DND-41 (cell line): ENCODE data around the gene BBS12.

ENCODE experiments used
- EZH2 ChIP-seq: IDR thresholded peaks from 3 replicates; pipeline ENCODE4 v1.6.1; 2012; ENCODE audit warnings: borderline replicate concordance, low read depth, mild to moderate bottlenecking, moderate library complexity, low read length, inconsistent platforms; ENCODE audit not compliant: severe bottlenecking
- TF ChIP-seq, protein P1 (sequence below): IDR thresholded peaks from 2 replicates; pipeline ENCODE4 v1.5.1; 2012; ENCODE audit warnings: borderline replicate concordance, low read length, moderate library complexity, mild to moderate bottlenecking; ENCODE audit not compliant: poor library complexity, severe bottlenecking; ENCODE audit errors: extremely low read depth

GRCh38 chr4:122762520-122762919 lies 30.0 kb downstream of the BBS12 start:
- TF ChIP-seq, protein P1, sequence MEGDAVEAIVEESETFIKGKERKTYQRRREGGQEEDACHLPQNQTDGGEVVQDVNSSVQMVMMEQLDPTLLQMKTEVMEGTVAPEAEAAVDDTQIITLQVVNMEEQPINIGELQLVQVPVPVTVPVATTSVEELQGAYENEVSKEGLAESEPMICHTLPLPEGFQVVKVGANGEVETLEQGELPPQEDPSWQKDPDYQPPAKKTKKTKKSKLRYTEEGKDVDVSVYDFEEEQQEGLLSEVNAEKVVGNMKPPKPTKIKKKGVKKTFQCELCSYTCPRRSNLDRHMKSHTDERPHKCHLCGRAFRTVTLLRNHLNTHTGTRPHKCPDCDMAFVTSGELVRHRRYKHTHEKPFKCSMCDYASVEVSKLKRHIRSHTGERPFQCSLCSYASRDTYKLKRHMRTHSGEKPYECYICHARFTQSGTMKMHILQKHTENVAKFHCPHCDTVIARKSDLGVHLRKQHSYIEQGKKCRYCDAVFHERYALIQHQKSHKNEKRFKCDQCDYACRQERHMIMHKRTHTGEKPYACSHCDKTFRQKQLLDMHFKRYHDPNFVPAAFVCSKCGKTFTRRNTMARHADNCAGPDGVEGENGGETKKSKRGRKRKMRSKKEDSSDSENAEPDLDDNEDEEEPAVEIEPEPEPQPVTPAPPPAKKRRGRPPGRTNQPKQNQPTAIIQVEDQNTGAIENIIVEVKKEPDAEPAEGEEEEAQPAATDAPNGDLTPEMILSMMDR = no peak
- TF ChIP-seq EZH2 = no peak
